IMR-90 (cell line): Measurements from ENCODE around the gene CHAT.

Source experiments
- BHLHE40 ChIP-seq: fragments of 150-350 bp; IDR thresholded peaks from 2 replicates; pipeline ENCODE4 v1.6.1; 2016; ENCODE audit warnings: mild to moderate bottlenecking, low read depth, low read length
- CEBPB ChIP-seq: IDR thresholded peaks from 2 replicates; pipeline ENCODE4 v1.6.1; 2012; ENCODE audit warnings: low read depth, low read length, improper control_type of control experiment
- CHD1 ChIP-seq: IDR thresholded peaks from 2 replicates; pipeline ENCODE4 v1.6.1; 2012; ENCODE audit warnings: low read depth, low read length, improper control_type of control experiment
- FOS ChIP-seq: fragments of 150-350 bp; IDR thresholded peaks from 2 replicates; pipeline ENCODE4 v1.6.1; 2016; ENCODE audit warnings: low read depth, low read length
- MAFK ChIP-seq: IDR thresholded peaks from 2 replicates; pipeline ENCODE4 v1.6.1; 2012; ENCODE audit warnings: low read depth, low read length, improper control_type of control experiment
- POLR2A ChIP-seq: IDR thresholded peaks from 2 replicates; pipeline ENCODE4 v1.6.1; 2012; ENCODE audit warnings: mild to moderate bottlenecking, low read depth, low read length
- RAD21 ChIP-seq: IDR thresholded peaks from 2 replicates; pipeline ENCODE4 v1.6.1; 2012; ENCODE audit warnings: low read length, improper control_type of control experiment
- RCOR1 ChIP-seq: IDR thresholded peaks from 2 replicates; pipeline ENCODE4 v1.6.1; 2012; ENCODE audit warnings: mild to moderate bottlenecking, low read length, improper control_type of control experiment; ENCODE audit not compliant: insufficient replicate concordance
- RFX5 ChIP-seq: IDR thresholded peaks from 2 replicates; pipeline ENCODE4 v1.8.0; 2012; ENCODE audit warnings: low read depth, mild to moderate bottlenecking, low read length, moderate library complexity
- SMC3 ChIP-seq: fragments of 150-350 bp; IDR thresholded peaks from 2 replicates; pipeline ENCODE4 v1.6.1; 2016; ENCODE audit warnings: low read depth, mild to moderate bottlenecking, antibody characterized with exemption, low read length, moderate library complexity
- USF2 ChIP-seq: fragments of 150-350 bp; IDR thresholded peaks from 2 replicates; pipeline ENCODE4 v1.6.1; 2017; ENCODE audit warnings: mild to moderate bottlenecking, antibody characterized with exemption, low read length, low read depth
- TF ChIP-seq, protein P1 (sequence below): conservative IDR thresholded peaks from 2 replicates; pipeline ENCODE4 v1.5.1; 2012; ENCODE audit warnings: mild to moderate bottlenecking, low read depth, low read length, improper control_type of control experiment
- TF ChIP-seq, protein P2 (sequence below): fragments of 150-350 bp; IDR thresholded peaks from 2 replicates; pipeline ENCODE4 v1.6.1; 2016; ENCODE audit warnings: low read depth, mild to moderate bottlenecking, low read length, moderate library complexity, borderline replicate concordance

- TF ChIP-seq POLR2A (no peak), CEBPB (no peak), RAD21 (no peak), RCOR1 (no peak), USF2 (no peak), RFX5 (no peak), BHLHE40 (no peak), SMC3 (no peak), CHD1 (no peak), MAFK (no peak), FOS (no peak)
- TF ChIP-seq, protein P1, sequence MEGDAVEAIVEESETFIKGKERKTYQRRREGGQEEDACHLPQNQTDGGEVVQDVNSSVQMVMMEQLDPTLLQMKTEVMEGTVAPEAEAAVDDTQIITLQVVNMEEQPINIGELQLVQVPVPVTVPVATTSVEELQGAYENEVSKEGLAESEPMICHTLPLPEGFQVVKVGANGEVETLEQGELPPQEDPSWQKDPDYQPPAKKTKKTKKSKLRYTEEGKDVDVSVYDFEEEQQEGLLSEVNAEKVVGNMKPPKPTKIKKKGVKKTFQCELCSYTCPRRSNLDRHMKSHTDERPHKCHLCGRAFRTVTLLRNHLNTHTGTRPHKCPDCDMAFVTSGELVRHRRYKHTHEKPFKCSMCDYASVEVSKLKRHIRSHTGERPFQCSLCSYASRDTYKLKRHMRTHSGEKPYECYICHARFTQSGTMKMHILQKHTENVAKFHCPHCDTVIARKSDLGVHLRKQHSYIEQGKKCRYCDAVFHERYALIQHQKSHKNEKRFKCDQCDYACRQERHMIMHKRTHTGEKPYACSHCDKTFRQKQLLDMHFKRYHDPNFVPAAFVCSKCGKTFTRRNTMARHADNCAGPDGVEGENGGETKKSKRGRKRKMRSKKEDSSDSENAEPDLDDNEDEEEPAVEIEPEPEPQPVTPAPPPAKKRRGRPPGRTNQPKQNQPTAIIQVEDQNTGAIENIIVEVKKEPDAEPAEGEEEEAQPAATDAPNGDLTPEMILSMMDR = no peak
- TF ChIP-seq, protein P2, sequence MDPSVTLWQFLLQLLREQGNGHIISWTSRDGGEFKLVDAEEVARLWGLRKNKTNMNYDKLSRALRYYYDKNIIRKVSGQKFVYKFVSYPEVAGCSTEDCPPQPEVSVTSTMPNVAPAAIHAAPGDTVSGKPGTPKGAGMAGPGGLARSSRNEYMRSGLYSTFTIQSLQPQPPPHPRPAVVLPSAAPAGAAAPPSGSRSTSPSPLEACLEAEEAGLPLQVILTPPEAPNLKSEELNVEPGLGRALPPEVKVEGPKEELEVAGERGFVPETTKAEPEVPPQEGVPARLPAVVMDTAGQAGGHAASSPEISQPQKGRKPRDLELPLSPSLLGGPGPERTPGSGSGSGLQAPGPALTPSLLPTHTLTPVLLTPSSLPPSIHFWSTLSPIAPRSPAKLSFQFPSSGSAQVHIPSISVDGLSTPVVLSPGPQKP = no peak
These were observed 74.5 kb downstream of the CHAT start for GRCh38 chr10:49688261-49688846.
